Activated T-helper 9 cell treated with anti-CD3 and anti-CD28 coated beads, Interleukin-2, amount 50 U/mL, for 16 hours (primary cell): Measurements from ENCODE around the gene CCDC120.

Experiments used
- DNase-seq: peaks from one replicate; pipeline ENCODE4 v3.0.0-alpha.2; 2020; ENCODE audit warnings: low read depth

The CCDC120 gene

DNA sequence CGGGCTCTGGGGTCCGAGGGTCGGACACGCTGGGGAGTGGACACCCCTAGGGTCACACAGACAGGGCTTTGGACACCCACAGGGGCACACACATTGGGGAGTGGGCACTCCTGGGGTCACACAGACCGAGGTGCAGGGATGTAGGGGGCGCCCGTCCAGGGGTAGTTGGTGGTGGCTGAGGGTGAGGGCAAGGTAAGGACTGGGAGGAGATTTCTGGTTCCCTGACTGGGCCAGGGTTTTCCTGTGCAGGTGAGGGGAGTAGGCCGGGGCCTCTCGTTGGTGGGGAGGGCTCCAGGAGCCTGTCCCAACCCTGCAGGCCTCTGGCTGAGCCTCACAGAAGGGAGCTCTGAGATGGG lies 42.8 kb downstream of the CCDC120 start:
- no peak for DNase-seq

DNA sequence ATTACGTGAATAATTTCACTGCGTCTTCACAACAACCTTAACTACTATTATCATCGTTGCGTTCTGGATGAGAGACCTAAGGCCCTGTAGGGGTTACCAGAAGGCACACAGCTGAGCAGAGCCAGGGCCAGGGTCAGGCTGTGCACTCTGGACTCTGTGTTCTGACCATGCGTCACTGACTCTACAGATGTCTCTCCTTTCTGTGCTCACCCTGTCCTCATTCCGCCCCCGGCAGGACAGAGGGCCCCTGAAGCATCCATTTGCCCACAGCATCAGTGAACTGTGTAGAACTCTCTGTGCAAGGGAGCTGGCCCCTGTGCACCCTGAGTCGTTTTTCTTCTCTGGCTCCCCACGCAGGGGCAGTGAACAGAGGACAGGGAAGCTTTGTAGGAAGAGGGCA lies 43.4 kb downstream of the CCDC120 start:
- no peak for DNase-seq

DNA sequence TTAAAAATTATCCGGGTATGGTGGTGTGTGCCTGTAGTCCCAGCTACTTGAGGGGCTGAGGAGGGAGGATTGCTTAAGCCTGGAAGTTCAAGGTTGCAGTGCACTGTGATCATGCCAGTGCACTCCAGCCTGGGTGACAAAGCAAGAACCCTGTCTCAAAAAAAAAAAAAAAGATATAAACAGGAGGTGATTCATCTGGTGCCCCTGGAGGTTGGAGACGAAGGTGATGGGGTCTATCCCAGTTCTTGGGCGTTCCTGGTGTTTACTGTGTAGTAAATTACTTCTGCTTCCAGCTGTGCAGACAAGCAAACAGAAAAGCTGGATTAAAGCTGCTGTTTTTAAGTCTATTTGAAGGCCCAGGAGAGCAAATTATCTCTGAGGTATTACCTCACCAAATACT lies 44.8 kb downstream of the CCDC120 start:
- no peak for DNase-seq

DNA sequence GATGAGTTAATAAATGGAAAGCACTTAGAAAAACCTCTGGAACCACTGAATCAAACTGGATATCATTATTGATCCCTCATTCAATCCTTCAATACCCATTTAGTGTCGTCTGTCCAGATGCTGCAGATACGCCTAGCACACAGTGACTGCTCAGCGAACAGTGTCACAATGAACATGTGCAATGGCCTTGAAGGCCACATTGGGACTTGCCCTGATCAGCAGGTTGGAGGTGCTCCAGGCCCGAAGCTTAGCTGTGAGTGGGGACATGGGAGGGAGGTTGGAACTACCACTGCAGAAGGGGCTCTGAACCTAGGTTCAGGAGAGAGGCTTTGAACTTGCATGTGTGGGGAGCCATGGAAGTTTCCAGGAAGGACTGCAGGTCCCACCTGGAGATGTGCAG lies 47.5 kb downstream of the CCDC120 start:
- DNase-seq: no peak

DNA sequence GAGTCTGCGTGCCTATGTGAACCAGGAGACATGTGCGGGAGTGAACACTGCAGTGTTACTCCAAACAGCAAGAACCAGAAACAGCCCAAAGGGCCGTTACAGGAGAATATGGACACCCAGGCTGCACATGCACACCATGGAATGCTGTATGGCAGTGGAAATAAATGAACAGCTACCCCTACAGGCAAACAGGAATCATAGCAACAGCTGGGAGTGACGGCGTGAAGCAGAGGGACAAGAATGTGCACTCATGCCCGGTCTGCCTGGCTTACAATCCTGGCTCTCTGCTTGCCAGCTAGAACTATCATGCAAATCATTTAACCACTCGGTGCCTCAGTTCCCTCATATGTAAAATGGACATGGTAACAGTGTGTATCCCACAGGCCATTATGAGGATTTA lies 48.1 kb downstream of the CCDC120 start:
- DNase-seq: no peak

DNA sequence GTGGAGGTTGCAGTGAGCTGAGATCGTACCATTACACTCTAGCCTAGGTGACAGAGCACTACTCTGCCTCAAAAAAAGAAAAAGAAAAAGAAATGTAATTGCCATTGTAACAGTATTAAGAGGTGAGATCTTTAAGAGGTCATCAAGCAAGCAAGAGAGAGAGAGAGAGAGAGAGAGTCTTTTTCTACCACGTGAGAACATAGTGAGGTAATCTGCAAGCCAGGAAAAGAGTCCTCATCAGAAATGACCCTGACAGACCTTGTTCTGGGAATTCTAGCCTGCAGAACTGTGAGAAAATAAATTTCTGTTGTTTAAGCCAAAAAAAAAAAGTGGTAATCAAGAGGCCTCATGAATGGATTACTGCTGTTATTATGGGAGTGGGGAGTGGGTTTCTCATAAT lies 49.8 kb downstream of the CCDC120 start:
- no peak for DNase-seq

DNA sequence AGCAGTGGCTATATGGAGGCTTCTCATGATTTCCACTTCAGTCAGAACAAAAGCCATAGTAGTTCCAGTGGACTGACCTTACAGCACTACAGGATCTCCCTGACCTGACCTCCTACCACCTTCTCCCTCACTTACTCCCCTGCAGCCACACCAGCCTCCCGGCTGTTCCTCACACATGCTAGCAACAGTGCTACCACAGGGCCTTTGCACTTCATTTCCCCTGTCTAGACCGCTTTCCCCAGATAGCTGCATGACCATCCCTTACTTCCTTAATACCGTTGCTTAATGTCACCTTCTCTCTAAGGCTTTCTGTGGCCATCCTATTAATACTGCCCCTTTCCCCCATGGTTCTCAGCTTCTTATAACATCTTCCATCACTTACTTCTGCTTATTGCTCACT lies 51.6 kb downstream of the CCDC120 start:
- DNase-seq: no peak

DNA sequence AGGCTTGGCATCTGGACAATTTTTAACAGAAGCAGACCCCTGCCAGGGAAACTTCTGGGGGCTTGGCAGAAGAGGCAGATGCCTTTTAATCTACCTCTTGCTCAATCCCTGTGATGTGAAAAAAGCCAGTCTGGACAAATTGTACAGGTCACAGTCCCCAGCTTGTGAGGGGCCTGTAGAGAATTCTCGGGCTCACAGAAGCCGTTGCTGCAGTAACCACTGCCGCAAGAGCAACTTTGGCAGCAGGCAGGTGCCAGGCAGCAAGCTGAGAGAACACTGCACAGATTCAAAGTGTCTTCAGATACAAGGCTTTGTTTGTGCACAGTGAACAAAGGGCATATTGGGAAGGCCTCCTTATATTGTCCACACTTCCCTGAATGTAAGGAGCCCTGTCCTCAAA lies 53.0 kb downstream of the CCDC120 start:
- no peak for DNase-seq

DNA sequence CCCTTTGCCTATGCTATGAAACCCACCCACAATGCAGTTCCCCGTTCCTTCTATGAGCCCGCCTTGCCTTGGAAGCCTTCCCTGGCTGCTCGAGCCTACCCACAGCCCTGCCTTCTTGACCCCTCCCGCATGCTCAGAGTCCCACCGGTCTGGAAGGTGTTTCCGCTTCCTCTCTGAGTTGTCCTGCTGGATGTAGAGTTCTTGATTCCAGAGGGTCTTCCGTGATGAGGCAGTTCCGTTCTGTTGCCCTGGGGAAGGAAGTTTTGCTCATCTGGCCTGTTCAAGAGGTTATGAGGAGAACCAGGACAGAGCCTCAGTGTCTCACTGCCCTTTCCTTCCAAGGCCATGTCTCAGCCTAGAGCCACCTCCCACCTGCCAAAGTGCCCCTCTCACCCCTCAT lies 57.3 kb downstream of the CCDC120 start:
- DNase-seq: no peak

DNA sequence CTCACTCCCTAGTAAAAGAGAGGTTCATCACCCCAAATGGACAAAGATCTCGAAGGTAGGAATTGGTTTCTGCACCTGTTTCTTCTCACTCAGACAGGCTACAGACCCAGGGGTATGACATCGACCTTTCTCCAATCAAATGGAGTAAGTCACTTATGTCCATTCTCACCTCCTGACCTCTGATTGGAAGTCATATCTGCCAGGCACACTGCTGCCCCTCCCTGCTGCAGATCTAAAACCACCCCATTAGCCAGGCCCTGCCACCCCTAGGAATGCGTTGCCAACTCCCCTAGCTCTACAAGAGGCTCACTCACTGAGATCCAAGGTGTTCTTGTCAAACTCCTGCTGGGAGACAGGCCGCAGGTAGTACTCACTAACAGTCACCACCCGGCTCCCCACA lies 57.9 kb downstream of the CCDC120 start:
- no peak for DNase-seq

DNA sequence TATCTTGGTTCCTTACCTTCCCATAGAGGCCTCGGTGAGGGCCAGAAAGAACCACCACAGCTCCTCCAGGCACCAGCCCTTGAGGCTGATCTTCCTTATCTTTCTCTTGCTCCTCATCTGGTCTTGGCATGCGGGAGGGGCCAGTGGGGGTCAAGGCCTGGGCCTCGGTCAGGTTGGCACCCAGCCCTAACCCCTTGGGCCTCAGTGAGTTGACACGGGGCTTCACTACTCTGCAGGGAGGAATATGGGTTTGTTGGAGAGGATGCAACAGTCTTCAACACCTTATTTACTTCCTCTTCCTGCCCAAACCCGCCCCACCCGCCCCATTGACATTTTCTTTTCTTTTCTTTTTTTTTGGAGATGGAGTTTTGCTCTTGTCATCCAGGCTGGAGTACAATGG lies 58.8 kb downstream of the CCDC120 start:
- no peak for DNase-seq
